ENCODE data around the gene SRPK2.
"Not testable (repeated sequence)": the region's sequence is repeated elsewhere in the genome, so short reads cannot be mapped to it uniquely, and the experiment has no call there.

The SRPK2 gene

DNA sequence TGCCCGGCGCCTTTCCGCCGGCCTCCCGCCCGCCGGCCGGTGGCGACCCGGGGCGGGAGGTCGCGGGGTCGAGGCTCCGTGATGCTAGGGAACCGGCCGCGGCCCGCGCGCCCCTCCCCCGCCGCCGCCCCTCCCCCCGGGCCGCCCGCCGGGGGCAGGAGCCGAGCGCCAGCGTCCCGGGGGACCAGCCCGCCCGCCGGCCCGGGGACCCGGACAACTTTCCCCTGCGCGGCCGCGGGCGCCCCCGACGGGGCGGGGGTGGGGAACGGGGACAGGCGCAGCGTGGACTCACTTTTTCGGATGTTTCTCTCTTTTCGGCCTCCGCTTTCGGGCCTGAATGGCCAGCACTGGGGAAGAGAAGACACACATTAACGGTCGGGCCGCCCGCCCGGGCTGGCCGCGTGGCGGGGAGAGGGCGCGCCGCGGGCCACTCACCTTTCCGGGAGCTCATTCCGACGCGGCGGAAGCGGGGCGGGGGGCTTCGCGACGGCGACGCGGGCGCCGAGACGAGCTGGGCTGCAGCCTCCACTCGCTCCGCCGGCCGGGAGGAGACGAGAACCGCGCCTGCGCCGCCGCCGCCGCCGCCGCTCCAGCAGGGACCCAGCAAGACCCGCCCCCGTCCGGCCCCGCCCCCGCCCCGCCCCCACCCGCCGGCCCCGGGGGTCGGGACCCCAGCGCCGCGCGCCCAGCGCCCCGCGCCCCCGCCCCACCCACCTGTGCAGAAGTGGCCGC lies at the start of gene SRPK2:
SRPK2 (minus strand) TSS at position 566 of the 732 bp plus-strand sequence.
- DNase-seq: peak; percentile 64

DNA sequence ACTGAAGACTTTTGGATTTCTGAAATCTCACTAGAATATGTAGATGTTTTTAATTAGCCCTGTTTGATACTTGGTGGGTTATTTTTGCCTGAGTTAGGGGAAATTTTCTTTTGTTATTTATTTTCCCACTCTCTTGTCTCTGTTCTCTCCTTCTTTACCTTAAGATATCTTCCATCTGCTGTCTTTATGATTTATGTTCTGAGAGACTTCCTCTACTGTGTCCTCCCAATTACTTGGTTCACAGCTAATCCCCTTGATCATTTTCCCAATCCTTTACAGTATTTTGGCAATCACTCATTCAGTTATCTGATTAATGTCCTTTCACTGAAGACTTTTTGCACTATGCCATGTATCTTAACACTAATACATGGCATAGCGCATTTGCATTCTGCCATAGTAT lies 49.5 kb upstream of the SRPK2 start:
- no peak for DNase-seq

DNA sequence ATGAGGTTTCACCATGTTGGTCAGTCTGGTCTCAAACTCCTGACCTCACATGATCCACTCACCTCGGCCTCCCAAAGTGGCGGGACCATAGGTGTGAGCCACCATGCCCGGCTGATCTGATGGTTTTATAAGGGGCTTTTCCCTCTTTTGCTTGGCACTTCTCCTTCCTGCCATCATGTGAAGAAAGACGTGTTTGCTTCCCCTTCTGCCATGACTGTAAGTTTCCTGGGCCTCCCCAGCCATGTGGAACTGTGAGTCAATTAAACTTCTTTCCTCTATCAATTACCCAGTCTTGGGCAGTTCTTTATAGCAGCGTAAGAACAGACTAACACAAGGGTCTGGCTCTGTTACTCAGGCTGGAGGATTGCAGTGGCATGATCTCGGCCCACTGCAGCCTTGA lies 48.6 kb upstream of the SRPK2 start:
- not testable (repeated sequence) for DNase-seq

DNA sequence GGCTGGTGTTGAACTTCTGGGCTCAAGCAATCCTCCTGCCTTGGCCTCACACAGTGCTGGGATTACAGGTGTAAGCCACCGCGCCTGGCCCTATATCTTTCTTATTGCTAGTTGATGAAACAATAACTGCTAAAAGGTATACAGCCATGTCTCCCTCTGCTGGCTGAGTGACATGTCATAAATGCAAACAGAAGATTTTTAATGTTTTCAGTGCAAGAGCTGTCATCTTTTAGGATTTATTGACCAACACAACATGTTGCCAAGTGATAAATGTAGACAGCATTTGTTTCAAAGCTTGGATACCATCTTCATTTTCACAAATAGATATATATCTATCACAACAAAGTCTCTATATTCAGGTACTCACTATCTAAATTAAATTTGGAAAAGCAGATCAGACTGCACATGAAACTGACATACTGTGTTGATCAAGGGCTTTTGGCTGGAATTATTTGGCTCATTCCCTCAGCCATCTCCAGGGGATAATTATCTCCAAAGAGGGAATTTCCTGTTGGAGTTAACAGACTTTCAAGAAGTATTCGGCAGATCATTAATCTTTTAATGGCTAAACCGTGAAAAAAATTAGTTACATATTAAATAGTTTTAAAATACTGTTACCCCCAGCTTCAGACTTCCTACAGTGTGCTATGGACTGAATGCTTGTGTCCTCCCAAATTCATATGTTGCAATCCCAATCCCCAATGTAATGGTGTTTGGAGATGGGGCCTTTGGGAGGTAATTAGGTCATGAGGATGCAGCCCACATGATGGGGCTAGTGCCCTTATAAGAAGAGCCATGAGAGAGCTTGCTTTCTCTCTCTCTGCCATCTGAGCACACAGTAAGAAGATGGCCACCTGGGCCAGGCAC lies 41.3 kb upstream of the SRPK2 start:
- DNase-seq: peak; percentile 12

DNA sequence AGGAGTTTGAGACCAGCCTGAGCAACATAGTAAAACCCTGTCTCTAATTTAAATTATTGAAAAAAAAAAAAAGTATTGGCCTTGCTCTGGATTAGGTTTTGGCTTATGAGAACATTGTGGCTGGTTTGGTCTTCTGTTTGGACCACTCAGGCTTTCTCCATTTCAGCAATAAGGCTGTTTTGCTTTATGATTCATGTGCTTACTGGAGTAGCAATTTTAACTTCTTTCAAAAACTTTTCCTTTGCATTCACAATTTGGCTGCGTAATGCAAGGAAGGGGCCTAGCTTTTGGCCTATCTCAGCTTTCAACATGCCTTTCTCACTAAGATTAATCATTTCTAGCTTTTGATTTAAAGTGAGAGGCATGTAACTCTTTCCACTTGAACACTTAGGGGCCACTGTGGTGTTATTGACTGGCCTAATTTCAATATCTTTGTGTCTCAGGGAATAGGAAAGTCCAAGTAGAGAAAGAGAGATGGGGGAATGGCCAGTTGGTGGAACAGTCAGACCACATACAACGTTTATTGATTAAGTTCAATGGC lies 38.0 kb upstream of the SRPK2 start:
- no peak for DNase-seq

DNA sequence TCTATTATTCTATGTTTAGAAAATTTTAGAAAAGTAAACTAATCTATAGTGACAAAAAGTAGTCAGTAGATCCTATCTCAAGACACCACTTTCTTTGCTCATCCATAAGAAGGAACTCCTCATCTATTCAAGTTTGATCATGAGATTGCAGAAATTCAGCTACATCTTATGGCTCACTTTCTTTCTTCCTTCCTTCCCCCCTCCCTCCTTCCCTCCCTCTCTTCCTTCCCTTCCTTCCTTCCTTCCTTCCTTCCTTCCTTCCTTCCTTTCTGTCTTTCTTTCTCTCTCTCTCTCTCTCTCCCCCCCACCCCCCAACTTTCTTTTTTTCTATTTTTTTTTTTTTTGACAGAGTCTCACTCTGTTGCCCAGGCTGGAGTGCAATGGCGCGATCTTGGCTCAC lies 35.3 kb upstream of the SRPK2 start:
- no peak for DNase-seq

DNA sequence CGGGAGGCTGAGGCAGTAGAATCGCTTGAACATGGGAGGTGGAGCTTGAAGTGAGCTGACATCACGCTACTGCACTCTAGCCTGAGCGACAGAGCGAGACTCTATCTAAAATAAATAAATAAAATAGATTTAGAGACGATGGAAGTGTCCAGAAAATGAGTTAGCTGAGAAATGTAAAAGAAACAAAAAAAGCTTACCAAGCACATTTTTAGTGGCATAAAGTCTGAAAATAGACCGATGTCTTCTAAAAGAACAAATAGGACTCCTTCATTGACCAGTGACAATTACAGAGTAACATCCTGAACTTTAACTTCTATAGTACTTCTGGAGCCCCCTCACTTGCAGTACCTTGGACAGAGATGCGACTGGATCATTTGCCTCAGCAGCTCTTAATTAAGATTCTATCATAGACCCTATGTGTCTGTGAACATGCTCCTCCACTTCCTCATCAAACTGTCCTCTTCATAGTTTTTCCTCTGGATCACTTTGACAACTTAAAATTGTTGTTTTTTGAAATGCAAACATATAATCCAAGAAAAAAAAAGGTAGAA lies 25.2 kb upstream of the SRPK2 start:
- no peak for DNase-seq

DNA sequence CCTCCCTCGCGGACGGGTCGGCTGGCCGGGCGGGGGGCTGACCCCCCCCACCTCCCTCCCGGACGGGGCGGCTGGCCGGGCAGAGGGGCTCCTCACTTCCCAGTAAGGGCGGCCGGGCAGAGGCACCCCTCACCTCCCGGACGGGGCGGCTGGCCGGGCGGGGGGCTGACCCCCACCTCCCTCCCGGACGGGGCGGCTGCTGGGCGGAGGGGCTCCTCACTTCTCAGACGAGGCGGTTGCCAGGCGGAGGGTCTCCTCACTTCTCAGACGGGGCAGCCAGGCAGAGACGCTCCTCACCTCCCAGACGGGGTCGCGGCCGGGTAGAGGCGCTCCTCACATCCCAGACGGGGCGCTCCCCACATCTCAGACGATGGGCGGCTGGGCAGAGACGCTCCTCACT lies 22.1 kb upstream of the SRPK2 start:
- DNase-seq: not testable (repeated sequence)

DNA sequence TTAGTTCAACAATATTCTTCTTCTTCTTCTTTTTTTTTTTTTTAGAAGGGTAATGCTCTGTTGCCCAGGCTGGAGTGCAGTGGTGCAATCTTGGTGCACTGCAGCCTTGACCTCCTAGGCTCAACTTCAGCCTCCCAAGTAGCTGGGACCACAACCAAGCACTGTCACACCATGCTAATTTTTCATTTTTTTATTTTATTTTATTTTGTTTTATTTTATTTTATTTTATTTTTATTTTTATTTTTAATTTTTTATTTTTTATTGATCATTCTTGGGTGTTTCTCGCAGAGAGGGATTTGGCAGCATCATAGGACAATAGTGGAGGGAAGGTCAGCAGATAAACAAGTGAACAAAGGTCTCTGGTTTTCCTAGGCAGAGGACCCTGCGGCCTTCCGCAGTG lies 21.1 kb upstream of the SRPK2 start:
- not testable (repeated sequence) for DNase-seq

DNA sequence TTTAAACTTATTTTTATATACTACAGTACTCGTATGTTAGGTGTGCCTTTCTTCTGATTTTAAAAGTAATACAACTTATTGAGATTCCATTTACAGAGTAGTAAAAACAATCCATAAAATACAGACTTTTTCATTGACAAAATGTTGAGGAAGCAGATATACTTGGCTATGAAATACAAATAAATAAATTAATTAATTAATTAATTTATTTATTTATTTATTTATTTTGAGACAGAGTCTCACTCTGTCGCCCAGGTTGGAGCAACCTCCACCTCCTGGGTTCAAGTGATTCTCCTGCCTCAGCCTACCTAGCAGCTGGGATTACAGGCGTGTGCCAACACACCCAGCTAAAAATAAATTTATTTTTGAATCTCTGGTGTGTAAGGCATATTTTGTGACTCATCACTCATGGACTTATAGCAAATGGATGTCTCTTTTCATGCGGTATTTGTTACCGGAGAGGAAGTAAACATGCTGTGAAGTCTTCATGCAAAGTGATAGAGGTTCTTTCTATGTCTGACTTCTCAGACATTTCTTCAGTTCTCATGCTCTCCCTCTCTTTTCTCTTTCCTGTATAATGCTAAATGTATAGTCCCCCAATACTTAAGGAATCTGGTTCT lies 20.2 kb upstream of the SRPK2 start:
- no peak for DNase-seq

DNA sequence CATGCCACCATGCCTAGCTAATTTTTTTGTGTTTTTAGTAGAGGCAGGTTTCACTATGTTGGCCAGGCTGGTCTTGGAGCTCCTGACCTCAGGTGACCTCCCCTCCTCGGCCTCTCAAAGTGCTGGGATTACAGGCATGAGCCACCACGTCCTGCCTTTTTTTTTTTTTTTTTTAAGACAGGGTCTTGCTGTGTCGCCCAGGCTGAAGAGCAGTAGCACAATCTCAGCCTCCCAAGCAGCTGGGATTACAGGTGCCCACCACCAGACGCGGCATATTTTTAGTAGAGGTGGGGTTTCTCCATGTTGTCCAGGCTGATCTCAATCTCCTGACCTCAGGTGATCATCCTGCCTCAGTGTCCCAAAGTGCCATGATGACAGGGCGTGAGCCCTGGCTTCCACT lies 14.4 kb upstream of the SRPK2 start:
- no peak for DNase-seq

DNA sequence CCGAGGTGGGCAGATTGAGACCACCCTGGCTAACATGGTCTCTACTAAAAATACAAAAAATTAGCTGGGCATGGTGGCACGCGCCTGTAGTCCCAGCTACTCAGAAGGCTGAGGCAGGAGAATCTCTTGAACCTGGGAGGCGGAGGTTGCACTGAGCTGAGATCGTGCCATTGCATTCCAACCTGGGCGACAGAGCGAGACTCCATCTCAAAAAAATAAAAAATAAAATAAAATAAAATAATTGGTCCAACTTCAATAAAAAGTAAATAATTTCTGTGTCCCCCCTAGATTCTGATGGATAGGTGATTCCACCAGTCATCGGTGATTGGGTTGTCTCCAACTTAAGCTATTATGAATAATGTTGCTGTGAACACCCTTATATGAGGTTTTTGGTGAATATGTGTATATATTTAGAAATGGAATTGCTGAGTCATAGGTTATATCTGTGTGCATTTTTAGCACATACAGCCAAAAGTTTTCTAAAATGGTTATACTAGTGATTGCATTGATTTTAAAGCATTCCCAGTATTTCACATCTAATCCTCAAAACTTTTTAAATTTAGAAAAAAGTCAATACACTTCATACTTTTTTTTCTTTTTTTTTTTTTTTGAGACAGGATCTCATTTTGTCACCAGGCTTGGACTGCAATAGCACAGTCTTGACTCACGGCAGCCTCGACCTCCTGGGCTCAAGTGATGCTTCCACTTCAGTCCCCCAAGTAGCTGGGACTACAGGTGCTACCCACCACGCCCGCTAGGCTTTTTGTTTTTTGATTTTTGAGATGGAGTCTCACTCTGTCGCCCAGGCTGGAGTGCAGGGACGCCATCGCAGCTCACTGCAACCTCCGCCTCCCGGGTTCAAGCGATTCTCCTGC lies 13.7 kb upstream of the SRPK2 start:
- no peak for DNase-seq

DNA sequence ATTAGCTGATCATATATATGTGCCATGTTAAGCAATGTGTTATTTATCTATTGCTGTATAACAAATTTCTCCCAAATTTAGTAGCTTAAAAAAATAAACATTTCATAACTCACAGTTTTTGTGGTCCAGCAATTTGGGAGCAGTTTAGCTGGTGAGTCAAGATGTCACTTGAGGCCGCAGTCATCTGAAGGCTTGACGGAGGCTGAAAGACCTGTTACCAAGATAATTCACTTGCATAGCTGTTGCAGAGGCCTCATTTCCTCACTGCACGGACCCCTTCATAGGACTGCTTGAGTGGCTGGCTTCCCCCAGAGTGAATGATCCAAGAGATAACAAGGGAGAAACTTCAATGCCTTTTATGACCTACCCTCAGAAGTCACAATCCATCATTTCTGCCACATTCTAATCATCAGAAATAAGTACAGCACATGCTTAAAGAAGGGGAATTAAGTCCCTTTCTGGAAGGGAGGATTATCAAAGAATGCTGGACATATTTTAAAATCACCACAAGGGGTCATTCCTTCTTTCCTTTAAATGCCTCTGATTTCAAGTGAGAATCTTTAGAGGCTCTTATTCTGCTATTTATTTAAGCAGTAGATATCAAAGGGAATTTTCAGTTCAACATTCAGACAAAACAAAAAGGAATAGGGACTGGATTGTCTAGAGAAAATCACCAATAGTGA lies 10.5 kb upstream of the SRPK2 start:
- no peak for DNase-seq

DNA sequence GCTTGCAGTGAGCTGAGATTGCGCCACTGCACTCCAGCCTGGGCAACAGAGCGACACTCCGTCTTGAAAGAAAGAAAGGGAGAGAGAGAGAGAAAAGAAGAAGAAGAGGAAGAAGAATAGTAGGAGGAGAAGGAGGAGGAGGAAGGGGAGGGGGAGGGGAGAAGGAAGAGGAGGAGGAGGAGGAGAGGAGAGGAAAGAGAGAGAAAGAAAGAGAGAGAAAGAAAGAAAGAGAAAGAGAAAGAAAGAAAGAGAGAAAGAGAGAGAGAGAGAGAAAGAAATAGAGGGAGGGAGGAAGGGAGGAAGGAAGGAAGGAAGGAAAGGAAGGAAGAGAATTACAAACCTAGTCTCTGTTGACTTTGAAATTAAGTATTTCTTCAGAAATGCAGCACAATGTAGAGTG lies 7.8 kb upstream of the SRPK2 start:
- no peak for DNase-seq

DNA sequence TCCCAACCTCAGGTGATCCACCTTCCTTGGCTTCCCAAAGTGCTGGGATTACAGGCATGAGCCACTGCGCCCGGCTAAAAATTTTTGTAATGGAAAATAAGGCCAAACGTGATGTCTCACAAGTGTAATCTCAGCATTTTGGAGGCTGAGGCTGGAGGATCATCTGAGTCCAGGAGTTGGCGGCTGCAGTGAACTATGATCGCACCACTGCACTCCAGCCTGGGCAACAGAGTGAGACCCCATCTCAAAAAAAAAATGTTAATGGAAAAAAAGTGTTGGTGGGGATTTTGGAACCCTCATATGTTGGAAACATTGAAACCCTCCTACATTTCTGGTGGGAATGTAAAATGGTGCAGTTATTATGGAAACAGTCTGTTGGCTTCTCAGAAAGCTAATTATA lies 2.7 kb upstream of the SRPK2 start:
- no peak for DNase-seq

DNA sequence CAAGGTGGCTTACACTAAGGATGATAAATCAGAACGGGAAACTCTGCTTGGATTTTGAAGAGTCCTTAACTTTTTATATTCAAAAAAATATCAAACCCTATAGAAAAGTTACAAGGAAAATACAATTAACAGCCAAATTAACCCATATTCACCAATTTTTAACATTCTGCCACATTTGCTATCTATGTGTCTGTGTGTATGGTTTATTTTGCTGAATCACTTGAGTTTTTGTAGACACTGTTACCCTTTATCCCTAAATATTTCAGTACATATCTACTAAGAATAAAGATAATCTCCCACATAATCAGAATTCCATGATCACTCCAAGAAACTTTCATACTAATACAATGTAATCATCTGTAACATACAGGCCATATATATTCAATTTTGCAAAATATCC lies 1.2 kb upstream of the SRPK2 start:
- DNase-seq: no peak

DNA sequence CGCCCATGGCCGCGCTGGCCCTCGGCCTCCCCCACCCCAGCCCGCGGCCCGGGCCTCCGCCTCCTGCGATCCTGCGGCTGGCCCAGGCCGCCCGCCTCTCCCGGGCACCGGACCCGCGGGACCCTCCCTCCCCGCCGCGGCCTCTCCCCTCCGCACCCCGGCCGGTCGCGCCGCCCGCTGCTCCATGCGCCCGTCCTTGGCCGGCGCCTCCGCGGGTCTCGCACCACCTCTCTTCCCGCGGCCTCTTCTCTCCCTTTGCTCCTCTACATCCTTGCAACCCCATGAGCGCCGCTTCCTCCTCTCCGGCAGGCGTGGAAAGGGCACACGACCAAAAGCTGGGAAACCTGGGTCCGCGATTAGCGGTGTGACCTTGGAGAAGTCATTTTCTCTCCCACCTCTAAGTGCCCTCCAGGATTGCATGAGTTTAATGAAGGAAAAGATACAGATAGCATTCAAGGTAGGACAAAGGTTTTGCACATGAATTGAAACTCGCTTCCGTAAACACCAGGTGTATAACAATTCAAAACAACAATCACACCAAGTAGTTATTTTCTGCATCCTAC lies 448 bp upstream of the SRPK2 start:
- DNase-seq: peak; percentile 38

DNA sequence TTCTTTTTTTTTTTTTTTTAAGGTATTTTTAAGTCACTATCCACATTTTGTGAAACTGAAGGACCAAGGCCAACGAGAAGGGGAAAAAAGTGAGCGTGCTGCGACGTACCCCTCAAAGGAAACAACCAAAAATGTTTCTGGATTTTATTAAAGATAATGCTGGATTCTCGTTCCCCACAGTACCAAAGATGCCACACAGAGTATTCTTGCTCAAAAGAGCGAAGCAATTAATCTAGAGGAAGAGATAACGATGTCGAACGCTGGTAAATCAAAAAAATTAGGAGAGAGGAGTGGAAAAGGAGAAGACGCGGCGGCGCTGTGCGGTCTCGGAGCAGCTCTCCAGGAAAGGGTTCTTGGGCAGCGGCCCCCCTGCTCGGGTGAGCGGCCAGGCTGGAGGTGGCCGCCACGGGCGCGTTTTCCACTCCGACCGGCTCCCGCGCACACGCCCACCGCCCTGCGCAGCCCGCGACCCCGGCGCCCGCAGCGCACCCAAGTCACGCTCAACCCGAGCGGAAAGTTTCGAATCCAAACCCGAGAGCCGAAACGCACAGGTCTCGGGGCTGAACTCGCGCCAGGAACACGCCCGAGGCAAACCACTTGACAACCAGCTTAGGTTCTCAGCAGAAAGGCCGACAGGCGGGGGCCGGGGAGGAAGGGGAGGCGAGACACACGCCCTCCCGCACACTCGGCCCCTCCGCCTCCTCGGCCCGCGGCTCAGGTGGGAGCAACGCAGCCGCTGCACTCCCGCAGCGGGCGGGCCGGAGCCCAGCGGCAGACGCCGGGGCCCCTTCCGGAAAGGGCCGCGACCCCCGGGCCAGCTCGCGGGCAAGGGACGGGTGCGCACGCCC lies 989 bp downstream of the SRPK2 start:
- peak; percentile 32 for DNase-seq

DNA sequence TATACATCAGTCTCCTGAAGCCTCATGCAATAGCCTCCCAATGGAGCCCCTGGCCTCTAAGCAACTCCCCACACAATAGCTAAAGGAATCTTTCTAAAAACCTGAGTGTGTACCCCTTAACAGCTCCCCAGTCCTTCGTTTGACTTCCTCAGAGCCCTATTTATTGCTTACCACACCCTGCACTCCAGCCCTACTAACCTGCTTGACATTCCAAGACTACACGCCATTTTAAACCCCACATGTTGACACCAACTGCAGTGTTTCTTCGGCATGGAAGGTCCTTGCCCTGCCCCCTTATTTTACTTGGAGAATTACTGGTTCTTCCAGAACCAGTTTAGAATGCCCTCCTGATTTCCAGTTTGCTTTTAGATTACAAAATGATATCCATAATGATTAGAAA lies 10.8 kb downstream of the SRPK2 start:
- no peak for DNase-seq

DNA sequence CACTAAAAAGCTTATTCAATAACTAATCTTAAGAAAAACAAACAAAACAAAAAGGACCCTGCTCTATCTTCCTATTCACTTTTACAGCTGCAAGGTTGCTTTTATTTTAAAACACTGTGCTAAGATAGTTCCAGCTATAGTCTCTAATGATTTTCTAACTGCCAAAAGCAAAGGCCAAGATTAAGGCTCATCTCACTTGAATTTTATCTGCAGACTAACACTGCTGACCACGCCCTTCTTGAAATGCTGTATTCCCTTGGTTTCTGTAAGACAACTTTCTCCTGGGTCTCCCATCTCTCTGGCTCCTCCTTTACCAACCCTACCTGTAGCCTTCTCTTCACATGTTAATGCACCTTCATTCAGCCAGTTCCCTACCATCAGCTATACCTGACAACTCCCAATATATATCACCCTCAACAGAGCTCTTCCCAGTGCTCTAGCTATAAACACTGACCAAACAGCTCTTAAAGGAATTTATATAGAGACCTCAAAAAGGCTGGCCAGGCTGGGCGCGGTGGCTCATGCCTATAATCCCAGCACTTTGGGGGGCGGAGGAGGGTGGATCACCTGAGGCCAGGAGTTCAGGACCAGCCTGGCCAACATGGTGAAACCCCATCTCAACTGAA lies 11.7 kb downstream of the SRPK2 start:
- DNase-seq: no peak
